Measurements from ENCODE around the gene ARL13B. TPM values are rescaled to one million over a fixed set of nuclear protein-coding genes. Genes with fewer than 3 reads are reported as not detected.
A peak's percentile ranks its signal among the peaks of the same experiment; 100 is the strongest.
"Not testable (repeated sequence)": the region's sequence is repeated elsewhere in the genome, so short reads cannot be mapped to it uniquely, and the experiment has no call there.

The ARL13B gene
- total and polyA plus RNA-seq, 2 donors (not counting 1 experiment from before 2014, with no cell fraction given) = 8.4 to 10.7 TPM

DNA sequence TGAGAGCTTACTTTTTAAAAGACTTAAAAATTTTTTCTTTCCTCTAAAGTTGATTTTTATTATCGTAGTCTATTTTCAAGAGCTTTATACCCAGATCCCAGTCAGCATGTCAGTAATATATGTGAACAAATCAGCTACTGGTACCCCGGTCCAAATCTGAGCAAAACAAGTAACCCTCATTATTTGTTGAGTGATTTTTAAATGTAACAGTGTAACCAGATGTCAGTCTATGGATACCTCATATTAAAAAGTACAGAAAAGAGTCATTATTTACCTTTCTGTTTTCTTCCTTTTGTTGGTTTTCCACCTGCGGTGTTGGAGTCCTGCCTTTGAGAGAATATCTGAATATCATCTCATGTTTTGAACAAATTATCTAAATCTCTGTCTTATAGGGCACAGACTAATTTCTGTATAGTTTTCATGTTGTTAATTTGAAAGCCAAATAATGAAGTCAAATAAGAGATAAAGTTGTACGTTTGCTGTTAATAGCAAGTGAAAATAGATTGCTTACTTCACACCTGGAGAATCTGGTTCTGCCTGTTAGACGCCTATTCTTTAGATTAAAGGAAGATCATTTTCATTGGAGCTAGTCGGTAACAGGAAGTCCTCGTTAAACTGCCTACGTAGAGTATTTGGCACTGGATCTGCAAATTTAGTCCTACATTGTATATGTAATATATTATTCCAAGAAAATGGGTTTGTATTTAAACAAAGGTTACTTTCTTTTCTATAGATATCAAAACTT, 48.3 kb downstream of the ARL13B start, which contains the start of gene STX19:
Gene STX19 (minus strand): TSS at position 505 of the 745 bp plus-strand sequence. CDS start 13,328 bp downstream, outside the sequence.
- Histone ChIP-seq H3K27ac (ENCODE audit: insufficient read depth, low read length) (no peak within 1 kb of the TSS), H4K20me1 (ENCODE audit: control insufficient read depth, extremely low read depth, insufficient read depth, low read length) (no peaks in the 10 kb centered on the region), H3K4me3 (replicated peaks in 1 of 4; ENCODE audit: control extremely low read depth in 1 of 4, insufficient read depth in 1 of 4, low read depth in 3 of 4, low read length in 4 of 4) (no peak within 1 kb of the TSS), H3K36me3 (ENCODE audit: control insufficient read depth, insufficient read depth, low read length) (no peaks in the 10 kb centered on the region), H3K79me2 (ENCODE audit: control insufficient read depth, insufficient read depth, low read length) (no peaks in the 10 kb centered on the region), H3K9ac (ENCODE audit: insufficient read depth, low read length) (no peak within 1 kb of the TSS), H3K4me1 (ENCODE audit: control insufficient read depth, extremely low read depth, insufficient read depth, low read length) (no peaks in the 10 kb centered on the region), H3K4me2 (ENCODE audit: extremely low read depth, insufficient read depth, low read length) (no peak within 1 kb of the TSS), H3K27me3 (ENCODE audit: control insufficient read depth, insufficient read depth, low read length) (no peaks in the 10 kb centered on the region), H2AFZ (ENCODE audit: low read length) (no peak within 1 kb of the TSS), H3K9me3 (ENCODE audit: control insufficient read depth, insufficient read depth, low read depth, low read length) (no peaks in the 10 kb centered on the region)
- no peak for DNase-seq (ENCODE audit: low read depth in 2 of 2)
- TF ChIP-seq EZH2 (IDR thresholded peaks at IDR 0.05; ENCODE audit: low read length, missing control alignments) (no peak), CTCF (conservative IDR thresholded peaks at IDR 0.05 in 1 of 2, IDR thresholded peaks at IDR 0.05 in 1 of 2; ENCODE audit: low read depth in 1 of 2, low read length in 2 of 2) (no peak)

- Histone ChIP-seq H3K4me3 (replicated peaks in 1 of 4; ENCODE audit: control extremely low read depth in 1 of 4, insufficient read depth in 1 of 4, low read depth in 3 of 4, low read length in 4 of 4) (no peak overlapping the region), H3K36me3 (ENCODE audit: control insufficient read depth, insufficient read depth, low read length) (no peaks in the 10 kb centered on the region), H3K9ac (ENCODE audit: insufficient read depth, low read length) (no peak overlapping the region), H4K20me1 (ENCODE audit: control insufficient read depth, extremely low read depth, insufficient read depth, low read length) (no peaks in the 10 kb centered on the region), H3K9me3 (ENCODE audit: control insufficient read depth, insufficient read depth, low read depth, low read length) (no peaks in the 10 kb centered on the region), H2AFZ (ENCODE audit: low read length) (no peak overlapping the region), H3K27me3 (ENCODE audit: control insufficient read depth, insufficient read depth, low read length) (no peaks in the 10 kb centered on the region), H3K4me1 (ENCODE audit: control insufficient read depth, extremely low read depth, insufficient read depth, low read length) (no peaks in the 10 kb centered on the region), H3K4me2 (ENCODE audit: extremely low read depth, insufficient read depth, low read length) (no peak overlapping the region), H3K27ac (ENCODE audit: insufficient read depth, low read length) (no peak overlapping the region), H3K79me2 (ENCODE audit: control insufficient read depth, insufficient read depth, low read length) (no peaks in the 10 kb centered on the region)
- peak; percentile 17 to 39 for DNase-seq (ENCODE audit: low read depth in 2 of 2)
- no peak for TF ChIP-seq EZH2 (IDR thresholded peaks at IDR 0.05; ENCODE audit: low read length, missing control alignments)
- peak; percentile 36 to 56 for TF ChIP-seq CTCF (conservative IDR thresholded peaks at IDR 0.05 in 1 of 2, IDR thresholded peaks at IDR 0.05 in 1 of 2; ENCODE audit: low read depth in 1 of 2, low read length in 2 of 2)
Observed at GRCh38 chr3:94036909-94037507, 57.1 kb downstream of the ARL13B start.

DNA sequence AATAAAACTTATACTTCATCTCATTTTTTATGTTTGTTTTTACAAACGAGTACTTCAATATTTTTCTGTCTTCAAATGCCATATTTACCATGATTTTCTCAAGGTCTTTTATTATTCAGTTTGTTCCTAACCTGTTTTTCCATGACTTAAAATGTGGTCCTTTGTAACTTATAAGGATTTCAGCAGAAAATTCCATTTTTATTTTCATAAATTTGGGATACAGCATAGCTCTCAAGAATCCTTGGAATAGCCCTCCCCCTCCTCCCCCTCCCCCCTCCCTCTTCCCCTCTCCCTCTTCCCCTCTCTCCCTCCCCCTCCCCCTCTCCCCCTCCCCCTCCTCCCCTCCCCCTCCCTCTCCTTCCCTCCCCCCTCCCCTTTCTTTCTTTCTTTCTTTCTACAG, 63.3 kb downstream of the ARL13B start:
- Histone ChIP-seq H3K79me2 (ENCODE audit: control insufficient read depth, insufficient read depth, low read length) (no peaks in the 10 kb centered on the region), H2AFZ (ENCODE audit: low read length) (no peak overlapping the region), H3K4me1 (ENCODE audit: control insufficient read depth, extremely low read depth, insufficient read depth, low read length) (no peaks in the 10 kb centered on the region), H3K27me3 (ENCODE audit: control insufficient read depth, insufficient read depth, low read length) (no peaks in the 10 kb centered on the region), H3K9ac (ENCODE audit: insufficient read depth, low read length) (no peak overlapping the region), H3K9me3 (ENCODE audit: control insufficient read depth, insufficient read depth, low read depth, low read length) (no peaks in the 10 kb centered on the region), H3K27ac (ENCODE audit: insufficient read depth, low read length) (no peak overlapping the region), H3K36me3 (ENCODE audit: control insufficient read depth, insufficient read depth, low read length) (no peaks in the 10 kb centered on the region), H3K4me2 (ENCODE audit: extremely low read depth, insufficient read depth, low read length) (no peak overlapping the region), H4K20me1 (ENCODE audit: control insufficient read depth, extremely low read depth, insufficient read depth, low read length) (no peaks in the 10 kb centered on the region), H3K4me3 (replicated peaks in 1 of 4; ENCODE audit: control extremely low read depth in 1 of 4, insufficient read depth in 1 of 4, low read depth in 3 of 4, low read length in 4 of 4) (no peak overlapping the region)
- no peak for DNase-seq (ENCODE audit: low read depth in 2 of 2)
- TF ChIP-seq CTCF (conservative IDR thresholded peaks at IDR 0.05 in 1 of 2, IDR thresholded peaks at IDR 0.05 in 1 of 2; ENCODE audit: low read depth in 1 of 2, low read length in 2 of 2) (no peak), EZH2 (IDR thresholded peaks at IDR 0.05; ENCODE audit: low read length, missing control alignments) (no peak)

DNA sequence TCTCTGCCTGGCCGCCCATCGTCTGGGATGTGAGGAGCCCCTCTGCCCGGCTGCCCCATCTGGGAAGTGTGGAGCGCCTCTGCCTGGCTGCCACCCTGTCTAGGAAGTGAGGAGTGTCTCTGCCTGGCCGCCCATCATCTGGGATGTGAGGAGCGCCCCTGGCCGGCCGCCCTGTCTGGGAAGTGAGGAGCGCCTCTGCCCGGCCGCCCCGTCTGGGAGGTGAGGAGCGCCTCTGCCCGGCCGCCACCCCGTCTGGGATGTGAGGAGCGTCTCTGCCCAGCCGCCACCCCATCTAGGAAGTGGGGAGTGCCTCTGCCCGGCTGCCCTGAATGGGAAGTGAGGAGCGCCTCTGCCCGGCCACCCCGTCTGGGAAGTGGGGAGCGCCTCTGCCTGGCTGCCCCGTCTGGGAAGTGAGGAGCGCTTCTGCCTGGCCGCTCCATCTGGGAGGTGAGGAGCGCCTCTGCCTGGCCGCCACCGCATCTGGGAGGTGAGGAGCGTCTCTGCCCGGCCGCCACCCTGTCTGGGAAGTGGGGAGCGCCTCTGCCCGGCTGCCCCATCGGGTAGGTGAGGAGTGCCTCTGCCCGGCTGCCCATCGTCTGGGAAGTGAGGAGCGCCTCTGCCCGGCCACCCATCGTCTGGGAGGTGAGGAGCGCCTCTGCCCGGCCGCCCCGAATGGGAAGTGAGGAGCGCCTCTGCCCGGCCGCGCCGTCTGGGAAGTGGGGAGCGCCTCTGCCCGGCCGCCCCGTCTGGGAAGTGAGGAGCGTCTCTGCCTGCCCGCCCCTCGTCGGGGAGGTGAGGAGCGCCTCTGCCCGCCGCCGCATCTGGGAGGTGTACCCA, 64.4 kb downstream of the ARL13B start:
- not testable (repeated sequence) for H3K4me2 ChIP-seq (ENCODE audit: extremely low read depth, insufficient read depth, low read length); H3K27me3 ChIP-seq (ENCODE audit: control insufficient read depth, insufficient read depth, low read length); H2AFZ ChIP-seq (ENCODE audit: low read length); H3K79me2 ChIP-seq (ENCODE audit: control insufficient read depth, insufficient read depth, low read length); DNase-seq (ENCODE audit: low read depth in 2 of 2); H4K20me1 ChIP-seq (ENCODE audit: control insufficient read depth, extremely low read depth, insufficient read depth, low read length); H3K9me3 ChIP-seq (ENCODE audit: control insufficient read depth, insufficient read depth, low read depth, low read length); H3K9ac ChIP-seq (ENCODE audit: insufficient read depth, low read length); H3K36me3 ChIP-seq (ENCODE audit: control insufficient read depth, insufficient read depth, low read length); H3K4me3 ChIP-seq (replicated peaks in 1 of 4; ENCODE audit: control extremely low read depth in 1 of 4, insufficient read depth in 1 of 4, low read depth in 3 of 4, low read length in 4 of 4); H3K4me1 ChIP-seq (ENCODE audit: control insufficient read depth, extremely low read depth, insufficient read depth, low read length); H3K27ac ChIP-seq (ENCODE audit: insufficient read depth, low read length)

Data from fibroblast of lung (primary cell).